ENCODE measurements around the gene C2orf49. TPM values are rescaled to one million over a fixed set of nuclear protein-coding genes. Genes with fewer than 3 reads are reported as not detected.

Gene C2orf49
- total and polyA plus RNA-seq, 2 donors (not counting 3 experiments of a cell fraction or from before 2014, with no cell fraction given), result 4.6 to 15.0 TPM

DNA sequence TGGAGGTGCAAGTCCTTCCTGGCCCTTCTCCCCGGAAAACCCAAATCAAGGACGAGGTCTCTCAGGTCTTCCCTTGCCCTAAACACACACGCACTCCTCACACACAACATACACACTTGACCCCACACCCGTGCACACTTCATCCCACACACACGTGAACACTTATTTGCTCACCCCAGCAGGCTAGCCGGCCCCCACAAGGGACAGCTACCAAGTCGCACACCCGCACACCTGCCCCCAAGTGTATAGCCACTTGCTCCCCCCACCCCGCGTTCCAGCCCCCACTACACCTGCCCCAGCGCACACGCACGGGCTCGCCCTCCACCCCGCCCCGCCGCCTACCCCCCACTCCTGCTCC is 8.2 kb upstream of the C2orf49 start:
- dilution Hi-C loops (cut with MboI; ENCODE audit: extremely low pct_ligation_motif_present, low sequenced_read_pairs), result no loop called here
- DNase-seq (ENCODE audit: low read depth, low spot score) (no peak), FAIRE-seq (no peak)
- no peaks in the 10 kb centered on the region for H4K20me1 ChIP-seq (replicated peaks; ENCODE audit: control insufficient read depth, extremely low read depth, insufficient read depth, low read length)
- peak overlapping the region; percentile 73 for H3K27ac ChIP-seq (ENCODE audit: insufficient read depth, low read depth, low read length)
- peaks cover 46% of the 10 kb centered on the region for H3K4me1 ChIP-seq (ENCODE audit: control insufficient read depth, extremely low read depth, insufficient read depth, low read length)
- intact Hi-C loops (cut with micrococcal nuclease), result loop anchor here (10.0 kb wide), 1 partner anchor 866 kb away; the partner anchor contains the start of gene UXS1
- H2AFZ ChIP-seq (ENCODE audit: low read depth, low read length), result peak overlapping the region; percentile 12
- ChIA-PET POLR2A (interaction anchor here (0.9 to 1.5 kb wide), 3 partner anchors 8 to 65 kb away, joined by 3 to 6 read pairs (median 3); partner anchors contain the start of gene C2orf49), CTCF (interaction anchor here (1.3 to 3.8 kb wide), 4 partner anchors 8 to 192 kb away, joined by 4 to 13 read pairs (median 6); partner anchors contain the start of gene C2orf49)
- no peaks in the 10 kb centered on the region for H3K9me3 ChIP-seq (replicated peaks; ENCODE audit: control insufficient read depth, insufficient read depth, low read length)
- no peaks in the 10 kb centered on the region for H3K9me1 ChIP-seq (replicated peaks; ENCODE audit: control insufficient read depth, extremely low read depth, insufficient read depth, low read length)
- TF ChIP-seq, protein P1, sequence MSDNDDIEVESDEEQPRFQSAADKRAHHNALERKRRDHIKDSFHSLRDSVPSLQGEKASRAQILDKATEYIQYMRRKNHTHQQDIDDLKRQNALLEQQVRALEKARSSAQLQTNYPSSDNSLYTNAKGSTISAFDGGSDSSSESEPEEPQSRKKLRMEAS (IDR thresholded peaks at IDR 0.05; ENCODE audit: insufficient read depth, insufficient read length), result no peak
- no peak for TF ChIP-seq EZH2 (IDR thresholded peaks at IDR 0.05; ENCODE audit: borderline replicate concordance, low read depth, low read length, severe bottlenecking)
- TF ChIP-seq MYC (IDR thresholded peaks at IDR 0.05; ENCODE audit: low read depth, low read length), result no peak
- no peak for TF ChIP-seq FOS (IDR thresholded peaks at IDR 0.05; ENCODE audit: borderline replicate concordance, insufficient read depth, low read length)
- no peak for TF ChIP-seq POLR2AphosphoS5 (IDR thresholded peaks at IDR 0.05; ENCODE audit: insufficient read depth, low read depth, low read length)
- TF ChIP-seq, protein P2, sequence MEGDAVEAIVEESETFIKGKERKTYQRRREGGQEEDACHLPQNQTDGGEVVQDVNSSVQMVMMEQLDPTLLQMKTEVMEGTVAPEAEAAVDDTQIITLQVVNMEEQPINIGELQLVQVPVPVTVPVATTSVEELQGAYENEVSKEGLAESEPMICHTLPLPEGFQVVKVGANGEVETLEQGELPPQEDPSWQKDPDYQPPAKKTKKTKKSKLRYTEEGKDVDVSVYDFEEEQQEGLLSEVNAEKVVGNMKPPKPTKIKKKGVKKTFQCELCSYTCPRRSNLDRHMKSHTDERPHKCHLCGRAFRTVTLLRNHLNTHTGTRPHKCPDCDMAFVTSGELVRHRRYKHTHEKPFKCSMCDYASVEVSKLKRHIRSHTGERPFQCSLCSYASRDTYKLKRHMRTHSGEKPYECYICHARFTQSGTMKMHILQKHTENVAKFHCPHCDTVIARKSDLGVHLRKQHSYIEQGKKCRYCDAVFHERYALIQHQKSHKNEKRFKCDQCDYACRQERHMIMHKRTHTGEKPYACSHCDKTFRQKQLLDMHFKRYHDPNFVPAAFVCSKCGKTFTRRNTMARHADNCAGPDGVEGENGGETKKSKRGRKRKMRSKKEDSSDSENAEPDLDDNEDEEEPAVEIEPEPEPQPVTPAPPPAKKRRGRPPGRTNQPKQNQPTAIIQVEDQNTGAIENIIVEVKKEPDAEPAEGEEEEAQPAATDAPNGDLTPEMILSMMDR (IDR thresholded peaks at IDR 0.05; ENCODE audit: extremely low read depth in 1 of 2, insufficient read depth in 1 of 2, low read depth in 1 of 2, low read length in 2 of 2), result no peak
- no peak for TF ChIP-seq GATA2 (IDR thresholded peaks at IDR 0.05; ENCODE audit: insufficient read depth, insufficient read length, low read depth, low read length)
- no peak for TF ChIP-seq POLR2A (IDR thresholded peaks at IDR 0.05; ENCODE audit: low read depth, low read length)
- no peak for TF ChIP-seq JUN (IDR thresholded peaks at IDR 0.05; ENCODE audit: borderline replicate concordance, insufficient read depth, insufficient read length, low read depth)
- H3K4me2 ChIP-seq (ENCODE audit: insufficient read depth, low read length), result peak overlapping the region; percentile 31
- H3K9ac ChIP-seq (replicated peaks; ENCODE audit: extremely low read depth, insufficient read depth, low read length), result peak overlapping the region; percentile 76
- H3K79me2 ChIP-seq (ENCODE audit: control insufficient read depth, insufficient read depth, low read length), result peaks cover 33% of the 10 kb centered on the region
- no peaks in the 10 kb centered on the region for H3K27me3 ChIP-seq (ENCODE audit: control insufficient read depth in 2 of 2, insufficient read depth in 2 of 2, low read length in 2 of 2)
- H3K4me3 ChIP-seq (replicated peaks in 1 of 3; ENCODE audit: insufficient read depth in 1 of 3, low read depth in 1 of 3, low read length in 3 of 3), result peak overlapping the region in 2 of 3 experiments; percentile 37 to 84
- H3K36me3 ChIP-seq (ENCODE audit: control insufficient read depth in 2 of 2, extremely low read depth in 1 of 2, insufficient read depth in 2 of 2, low read length in 2 of 2), result no peaks in the 10 kb centered on the region
- BruUV-seq (replicated peaks), result no TSS peak

Data from endothelial cell of umbilical vein (primary cell).